Stimulated activated CD4-positive, alpha-beta T cell treated with anti-CD3 and anti-CD28 coated beads, Interleukin-4, amount 100 ng/mL, for 1 hour (primary cell): ENCODE data around the gene USP33.
A peak's percentile ranks its signal among the peaks of the same experiment; 100 is the strongest.
"Not testable (repeated sequence)": the region's sequence is repeated elsewhere in the genome, so short reads cannot be mapped to it uniquely, and the experiment has no call there.

ENCODE experiments used
- DNase-seq: peaks from one replicate; pipeline ENCODE4 v3.0.0-alpha.2; 2020

USP33 gene

GRCh38 chr1:77732090-77732489 lies 27.6 kb downstream of the USP33 start:
- no peak for DNase-seq

- DNase-seq, result no peak
Observed at GRCh38 chr1:77725706-77726105, 33.9 kb downstream of the USP33 start.

GRCh38 chr1:77718181-77718580 lies 41.5 kb downstream of the USP33 start:
- no peak for DNase-seq

- no peak for DNase-seq
Observed at GRCh38 chr1:77716065-77716464, 43.6 kb downstream of the USP33 start.

GRCh38 chr1:77709727-77710126 lies 49.9 kb downstream of the USP33 start:
- DNase-seq, result no peak

GRCh38 chr1:77706321-77706720 lies 53.3 kb downstream of the USP33 start:
- no peak for DNase-seq

GRCh38 chr1:77704736-77705135 lies 54.9 kb downstream of the USP33 start:
- DNase-seq, result no peak

- DNase-seq, result not testable (repeated sequence)
Observed at GRCh38 chr1:77699673-77700072, 60.0 kb downstream of the USP33 start.

- no peak for DNase-seq
Observed at GRCh38 chr1:77697441-77697840, 62.2 kb downstream of the USP33 start.

GRCh38 chr1:77688939-77689338 lies 70.7 kb downstream of the USP33 start:
- no peak for DNase-seq

- no peak for DNase-seq
Observed at GRCh38 chr1:77687519-77687906, 72.1 kb downstream of the USP33 start.

- no peak for DNase-seq
Observed at GRCh38 chr1:77686796-77687518, 72.7 kb downstream of the USP33 start.

GRCh38 chr1:77683160-77684148 lies 76.2 kb downstream of the USP33 start:
- DNase-seq, result peak; percentile 92

GRCh38 chr1:77682460-77683159 lies 77.0 kb downstream of the USP33 start, which contains the start of gene ZZZ3:
Gene ZZZ3 (minus strand): TSS chr1:77682658. CDS start chr1:77633354, 49,304 bp downstream.
- DNase-seq, result peak; percentile 90

GRCh38 chr1:77680173-77680572 lies 79.5 kb downstream of the USP33 start:
- no peak for DNase-seq

- no peak for DNase-seq
Observed at GRCh38 chr1:77678660-77679610, 80.7 kb downstream of the USP33 start.

- DNase-seq, result not testable (repeated sequence)
Observed at GRCh38 chr1:77674807-77675206, 84.8 kb downstream of the USP33 start.

- DNase-seq, result no peak
Observed at GRCh38 chr1:77673716-77674355, 85.8 kb downstream of the USP33 start.

GRCh38 chr1:77673030-77673429 lies 86.6 kb downstream of the USP33 start:
- DNase-seq, result no peak

GRCh38 chr1:77672374-77672773 lies 87.3 kb downstream of the USP33 start:
- no peak for DNase-seq

- DNase-seq, result no peak
Observed at GRCh38 chr1:77671836-77672235, 87.8 kb downstream of the USP33 start.
